Fibroblast of the aortic adventitia (primary cell): Measurements from ENCODE around the gene SORCS1. TPM values are rescaled to one million over a fixed set of nuclear protein-coding genes. Genes with fewer than 3 reads are reported as not detected.

Experiments used
- DNase-seq: peaks from one replicate; pipeline ENCODE4 v3.0.0-alpha.2; 2010; ENCODE audit warnings: low read depth
- H3K4me3 ChIP-seq: 2 replicates; pipeline ENCODE4 v1.5.1; 2011; ENCODE audit warnings: low read depth, mild to moderate bottlenecking, control low read depth, low read length, moderate library complexity
- CTCF ChIP-seq: IDR thresholded peaks from 2 replicates; pipeline ENCODE4 v1.5.1; 2011; ENCODE audit warnings: mild to moderate bottlenecking, low read length, control low read depth, inconsistent platforms; ENCODE audit not compliant: insufficient read depth
- total RNA-seq: library from RNA; depleted of rRNA; stranded (reverse); fragments of >200 nt; gene quantifications from 2 replicates; pipeline ENCODE4 v1.2.3, GENCODE V29; 2012; ENCODE audit warnings: low replicate concordance

SORCS1 gene
- total RNA-seq, 1 donor = not detected

- DNase-seq = no peak
- TF ChIP-seq CTCF = no peak
- H3K4me3 ChIP-seq = no peak overlapping the region
Measured at GRCh38 chr10:106740071-106740470, 424.4 kb downstream of the SORCS1 start.

GRCh38 chr10:106734220-106734619 lies 430.3 kb downstream of the SORCS1 start:
- no peak overlapping the region for H3K4me3 ChIP-seq
- no peak for DNase-seq
- TF ChIP-seq CTCF = no peak

- TF ChIP-seq CTCF = no peak
- no peak for DNase-seq
- H3K4me3 ChIP-seq = no peak overlapping the region
Measured at GRCh38 chr10:106728232-106728631, 436.3 kb downstream of the SORCS1 start.

GRCh38 chr10:106727170-106727569 lies 437.3 kb downstream of the SORCS1 start:
- H3K4me3 ChIP-seq = no peak overlapping the region
- no peak for DNase-seq
- TF ChIP-seq CTCF = no peak

- DNase-seq = no peak
- no peak overlapping the region for H3K4me3 ChIP-seq
- no peak for TF ChIP-seq CTCF
Measured at GRCh38 chr10:106722524-106722923, 442.0 kb downstream of the SORCS1 start.

- DNase-seq = no peak
- H3K4me3 ChIP-seq = no peak overlapping the region
- TF ChIP-seq CTCF = no peak
Measured at GRCh38 chr10:106720683-106721082, 443.8 kb downstream of the SORCS1 start.

GRCh38 chr10:106716381-106716780 lies 448.1 kb downstream of the SORCS1 start:
- H3K4me3 ChIP-seq = no peak overlapping the region
- DNase-seq = no peak
- no peak for TF ChIP-seq CTCF
